Esophagus squamous epithelium (tissue), 4 donors: ENCODE results near the gene FER1L5.

Experiments used
- CTCF ChIP-seq, 6 experiments: fragments of 450-650 bp in 4 of 6; fragments of 200-600 bp in 2 of 6; sonication (generic) in 2 of 6; IDR thresholded peaks; one replicate each; pipeline ENCODE4 v1.5.1; 2016 to 2019; ENCODE audit warnings: antibody characterized with exemption in 6 of 6, mild to moderate bottlenecking in 4 of 6, moderate library complexity in 4 of 6
- POLR2A ChIP-seq, 4 donors: fragments of 450-650 bp; IDR thresholded peaks; one replicate each; pipeline ENCODE4 v1.6.1; 2017; ENCODE audit warnings: antibody characterized with exemption in 4 of 4, mild to moderate bottlenecking in 4 of 4, moderate library complexity in 3 of 4

- TF ChIP-seq CTCF (IDR thresholded peaks at IDR 0.05) (peak in 3 of 6 experiments; percentile 12 to 48 (median 44)), POLR2A (IDR thresholded peaks at IDR 0.05) (peak in 3 of 4 donors; percentile 47 to 98 (median 87))
Observed at GRCh38 chr2:96638144-96639121, 4.1 kb upstream of the FER1L5 start, which contains the start of gene KANSL3.
